Measurements from ENCODE around the gene ACCS.

DNA sequence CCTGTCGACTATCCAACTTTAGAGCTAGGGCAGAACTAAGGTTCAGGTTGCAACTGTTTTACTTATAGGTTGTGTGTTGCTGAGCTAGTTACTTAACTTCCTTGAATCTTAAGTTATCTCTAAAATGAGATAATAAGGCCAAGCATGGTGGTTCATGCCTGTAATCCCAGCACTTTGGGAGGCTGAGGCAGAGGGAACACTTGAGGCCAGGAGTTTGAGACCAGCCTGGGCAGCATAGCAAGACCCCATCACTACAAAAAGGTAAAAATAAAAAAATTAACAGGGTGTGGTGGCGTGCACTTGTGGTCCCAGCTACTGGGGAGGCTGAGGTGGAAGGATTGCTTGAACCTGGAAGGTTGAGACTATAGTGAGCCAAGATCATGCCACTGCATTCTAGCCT, 2.1 kb downstream of the ACCS start:
- TF ChIP-seq, protein P1, sequence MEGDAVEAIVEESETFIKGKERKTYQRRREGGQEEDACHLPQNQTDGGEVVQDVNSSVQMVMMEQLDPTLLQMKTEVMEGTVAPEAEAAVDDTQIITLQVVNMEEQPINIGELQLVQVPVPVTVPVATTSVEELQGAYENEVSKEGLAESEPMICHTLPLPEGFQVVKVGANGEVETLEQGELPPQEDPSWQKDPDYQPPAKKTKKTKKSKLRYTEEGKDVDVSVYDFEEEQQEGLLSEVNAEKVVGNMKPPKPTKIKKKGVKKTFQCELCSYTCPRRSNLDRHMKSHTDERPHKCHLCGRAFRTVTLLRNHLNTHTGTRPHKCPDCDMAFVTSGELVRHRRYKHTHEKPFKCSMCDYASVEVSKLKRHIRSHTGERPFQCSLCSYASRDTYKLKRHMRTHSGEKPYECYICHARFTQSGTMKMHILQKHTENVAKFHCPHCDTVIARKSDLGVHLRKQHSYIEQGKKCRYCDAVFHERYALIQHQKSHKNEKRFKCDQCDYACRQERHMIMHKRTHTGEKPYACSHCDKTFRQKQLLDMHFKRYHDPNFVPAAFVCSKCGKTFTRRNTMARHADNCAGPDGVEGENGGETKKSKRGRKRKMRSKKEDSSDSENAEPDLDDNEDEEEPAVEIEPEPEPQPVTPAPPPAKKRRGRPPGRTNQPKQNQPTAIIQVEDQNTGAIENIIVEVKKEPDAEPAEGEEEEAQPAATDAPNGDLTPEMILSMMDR (IDR thresholded peaks at IDR 0.05 in 4 of 5, conservative IDR thresholded peaks at IDR 0.05 in 1 of 5): no peak
- TF ChIP-seq POLR2A (IDR thresholded peaks at IDR 0.05): no peak
